Endothelial cell (in vitro differentiated cells): ENCODE measurements around the gene GLCCI1. TPM values are rescaled to one million over a fixed set of nuclear protein-coding genes. Genes with fewer than 3 reads are reported as not detected.

ENCODE experiments used
- DNase-seq: peaks from one replicate; pipeline ENCODE4 v3.0.0; 2021; ENCODE audit warnings: low spot score
- H3K27ac Mint-ChIP-seq: one replicate; pipeline ENCODE4 v1.8.0; 2021; ENCODE audit warnings: mixed read lengths, inconsistent platforms; ENCODE audit not compliant: unreplicated experiment
- H3K27me3 Mint-ChIP-seq: one replicate; pipeline ENCODE4 v1.8.0; 2021; ENCODE audit warnings: mild to moderate bottlenecking, moderate library complexity, mixed read lengths, inconsistent platforms; ENCODE audit not compliant: unreplicated experiment
- H3K36me3 Mint-ChIP-seq: one replicate; pipeline ENCODE4 v1.8.0; 2021; ENCODE audit warnings: mild to moderate bottlenecking, low read depth, mixed read lengths, inconsistent platforms; ENCODE audit not compliant: unreplicated experiment
- H3K4me1 Mint-ChIP-seq: one replicate; pipeline ENCODE4 v1.8.0; 2021; ENCODE audit warnings: mild to moderate bottlenecking, mixed read lengths, inconsistent platforms; ENCODE audit not compliant: unreplicated experiment
- H3K4me3 Mint-ChIP-seq: one replicate; pipeline ENCODE4 v1.8.0; 2021; ENCODE audit warnings: mild to moderate bottlenecking, mixed read lengths, inconsistent platforms; ENCODE audit not compliant: unreplicated experiment
- H3K9me3 Mint-ChIP-seq: one replicate; pipeline ENCODE4 v1.8.0; 2021; ENCODE audit warnings: mixed read lengths, inconsistent platforms; ENCODE audit not compliant: unreplicated experiment
- CTCF ChIP-seq: fragments of 200-600 bp; sonication (generic); IDR thresholded peaks from one replicate; pipeline ENCODE4 v1.5.0; 2021; ENCODE audit warnings: antibody characterized with exemption; ENCODE audit not compliant: unreplicated experiment
- total RNA-seq: library from RNA; stranded (reverse); fragmentation: NEBNext Ultra II Directional; extraction: Animal tissue kit (Norgen Biotek cat#: 25700); gene quantifications from one replicate; pipeline ENCODE4 v1.2.1, GENCODE V29; 2021; ENCODE audit not compliant: unreplicated experiment

The GLCCI1 gene
- total RNA-seq, 1 donor from 2014 or later = 13.8 TPM

GRCh38 chr7:7982904-7983303 lies 14.3 kb downstream of the GLCCI1 start:
- DNase-seq = no peak
- Mint-ChIP-seq H3K27me3 (peaks cover 2% of the 10 kb centered on the region), H3K9me3 (no peaks in the 10 kb centered on the region), H3K36me3 (no peaks in the 10 kb centered on the region), H3K4me3 (no peak overlapping the region), H3K27ac (no peak overlapping the region), H3K4me1 (no peaks in the 10 kb centered on the region)
- no peak for TF ChIP-seq CTCF

GRCh38 chr7:7984424-7984823 lies 15.8 kb downstream of the GLCCI1 start:
- H3K36me3 Mint-ChIP-seq = no peaks in the 10 kb centered on the region
- TF ChIP-seq CTCF = no peak
- no peak for DNase-seq
- peaks cover 2% of the 10 kb centered on the region for H3K27me3 Mint-ChIP-seq
- H3K27ac Mint-ChIP-seq = no peak overlapping the region
- H3K9me3 Mint-ChIP-seq = no peaks in the 10 kb centered on the region
- H3K4me1 Mint-ChIP-seq = no peaks in the 10 kb centered on the region
- no peak overlapping the region for H3K4me3 Mint-ChIP-seq

- Mint-ChIP-seq H3K4me3 (no peak overlapping the region), H3K4me1 (no peaks in the 10 kb centered on the region), H3K9me3 (no peaks in the 10 kb centered on the region), H3K27ac (no peak overlapping the region), H3K36me3 (peaks cover 5% of the 10 kb centered on the region), H3K27me3 (peaks cover 2% of the 10 kb centered on the region)
- no peak for DNase-seq
- TF ChIP-seq CTCF = no peak
Observed at GRCh38 chr7:7988706-7989105, 20.1 kb downstream of the GLCCI1 start.

DNA sequence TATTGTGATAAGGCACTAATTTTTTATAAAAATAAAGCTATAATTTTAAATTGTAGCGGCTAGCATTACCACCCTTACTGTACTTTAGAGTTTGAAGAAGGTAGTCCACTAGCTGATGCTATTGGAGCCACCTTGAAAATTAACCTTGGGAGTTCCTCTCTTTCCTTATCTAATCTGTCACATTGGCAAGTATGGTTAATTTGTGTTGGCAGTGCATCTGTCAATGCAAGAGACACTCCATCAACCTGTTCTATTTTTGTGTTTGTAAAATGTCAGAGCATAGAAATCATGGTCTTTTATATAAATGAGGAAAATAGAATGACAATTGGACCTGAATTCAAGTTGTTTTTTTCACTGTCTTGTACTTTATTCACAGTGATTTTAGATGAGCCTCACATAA lies 20.5 kb downstream of the GLCCI1 start:
- no peaks in the 10 kb centered on the region for H3K9me3 Mint-ChIP-seq
- H3K27me3 Mint-ChIP-seq = peaks cover 2% of the 10 kb centered on the region
- DNase-seq = no peak
- no peak overlapping the region for H3K27ac Mint-ChIP-seq
- TF ChIP-seq CTCF = no peak
- peaks cover 5% of the 10 kb centered on the region for H3K36me3 Mint-ChIP-seq
- no peaks in the 10 kb centered on the region for H3K4me1 Mint-ChIP-seq
- H3K4me3 Mint-ChIP-seq = no peak overlapping the region

DNA sequence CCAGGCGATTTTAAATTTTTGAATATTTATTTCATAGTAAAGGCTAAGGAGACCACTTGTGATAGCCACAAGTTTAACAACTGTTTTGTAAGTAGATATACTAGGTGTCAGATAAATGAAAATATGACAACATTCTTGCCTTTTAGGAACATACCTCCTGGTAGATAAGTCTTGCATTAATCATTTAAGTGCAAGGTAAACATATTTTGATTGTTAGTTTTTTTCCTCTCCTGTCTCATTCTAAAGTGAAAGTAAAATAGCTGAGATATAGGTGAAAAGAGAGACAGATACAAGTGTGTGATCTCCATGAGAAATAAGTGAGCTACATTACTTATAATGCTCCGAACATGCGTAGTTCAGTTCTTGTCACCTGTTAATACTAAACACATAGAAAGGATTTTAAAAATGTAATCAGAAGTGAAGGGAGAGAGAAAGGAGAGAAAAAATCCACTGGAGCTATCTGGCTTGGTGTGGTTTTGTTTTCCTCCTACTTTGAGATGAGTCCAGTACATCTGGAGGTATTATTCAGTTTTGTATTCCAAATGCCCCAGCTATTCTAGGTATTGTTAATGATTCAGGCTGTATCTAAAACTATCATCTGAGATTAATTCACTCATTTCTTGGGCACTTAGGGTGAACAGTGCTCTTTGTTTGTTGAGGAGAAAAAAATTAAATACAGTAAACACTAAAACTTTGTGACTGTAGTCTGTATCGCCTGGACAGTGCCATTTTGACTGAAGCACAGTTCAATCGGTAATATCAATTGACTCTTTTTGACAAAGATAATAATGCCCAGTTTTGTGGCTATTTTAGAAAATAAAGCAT lies 21.2 kb downstream of the GLCCI1 start:
- Mint-ChIP-seq H3K9me3 (no peaks in the 10 kb centered on the region), H3K27me3 (peaks cover 2% of the 10 kb centered on the region), H3K27ac (no peak overlapping the region), H3K4me1 (no peaks in the 10 kb centered on the region), H3K4me3 (no peak overlapping the region), H3K36me3 (peaks cover 5% of the 10 kb centered on the region)
- DNase-seq = no peak
- no peak for TF ChIP-seq CTCF
